Cerebellar nuclear complex (tissue), 1 donor: Measurements from ENCODE around the gene OR2T34.
"Not testable (repeated sequence)": the region's sequence is repeated elsewhere in the genome, so short reads cannot be mapped to it uniquely, and the experiment has no call there.

ENCODE experiments used
- DNase-seq, 2 experiments: peaks; one replicate each; lab custom pipeline; 2025; lab: John Stamatoyannopoulos, UW

Gene OR2T34

DNA sequence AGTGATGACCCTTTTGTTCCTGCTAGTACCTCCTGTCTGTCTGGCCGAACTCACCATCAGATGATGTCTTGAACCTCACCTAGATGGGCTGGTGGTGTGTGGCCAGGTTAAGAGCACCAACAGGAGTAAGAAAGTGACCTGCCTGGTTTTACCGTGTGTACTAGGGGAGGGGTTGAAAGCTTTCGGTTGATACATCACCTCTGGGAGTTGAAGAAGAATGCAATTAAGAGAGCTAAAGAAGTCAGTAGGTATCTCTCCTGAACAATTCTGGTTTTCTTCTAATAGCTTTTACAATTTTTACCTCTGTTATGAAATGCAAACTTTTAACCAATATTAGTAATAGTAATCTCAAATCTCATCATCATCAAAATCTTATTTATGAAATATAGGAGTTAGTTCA, 11.9 kb downstream of the OR2T34 start, which contains the start of gene OR2T29:
TSS of gene OR2T29 (minus strand) at position 101 of the 400 bp plus-strand sequence. CDS start 3,281 bp downstream, outside the sequence.
- not testable (repeated sequence) for DNase-seq

DNA sequence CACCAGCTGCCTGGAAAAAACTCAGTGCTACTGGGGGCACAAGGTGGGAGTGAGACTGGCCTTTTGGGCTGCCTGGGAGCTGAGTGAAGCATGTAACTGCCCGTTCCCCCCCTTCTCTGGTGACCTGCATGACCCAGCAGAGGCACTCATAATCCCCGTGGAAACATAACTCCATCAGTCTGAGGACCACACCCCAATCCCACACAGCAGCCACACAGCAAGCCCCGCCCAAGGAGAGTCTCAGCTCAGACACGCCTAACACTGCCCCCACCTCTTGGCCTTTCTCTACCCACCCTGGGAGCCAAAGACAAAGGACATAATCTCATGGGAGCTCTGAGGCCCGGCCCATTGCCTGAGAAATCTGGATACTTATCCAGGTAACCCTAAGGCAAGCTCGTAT, 23.5 kb downstream of the OR2T34 start:
- DNase-seq: not testable (repeated sequence)

DNA sequence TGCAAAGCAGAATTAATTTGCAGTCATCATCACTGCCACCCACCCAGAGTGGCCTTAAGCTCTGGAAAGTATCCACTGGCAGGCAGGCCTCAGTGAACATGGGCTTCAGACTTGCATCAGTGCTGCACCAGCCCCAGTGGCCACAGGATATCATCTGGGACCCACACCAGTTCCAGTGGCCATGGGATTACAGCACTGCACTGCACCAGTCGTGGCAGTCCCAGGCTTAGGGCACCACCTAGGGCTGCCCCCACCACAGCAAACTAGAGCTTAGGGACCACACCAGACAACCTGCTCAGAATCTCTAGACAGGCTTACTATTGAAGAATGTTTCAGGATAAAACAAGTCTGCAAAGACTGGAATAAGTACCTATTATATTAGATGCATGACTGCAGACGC, 27.2 kb downstream of the OR2T34 start:
- DNase-seq: not testable (repeated sequence)

DNA sequence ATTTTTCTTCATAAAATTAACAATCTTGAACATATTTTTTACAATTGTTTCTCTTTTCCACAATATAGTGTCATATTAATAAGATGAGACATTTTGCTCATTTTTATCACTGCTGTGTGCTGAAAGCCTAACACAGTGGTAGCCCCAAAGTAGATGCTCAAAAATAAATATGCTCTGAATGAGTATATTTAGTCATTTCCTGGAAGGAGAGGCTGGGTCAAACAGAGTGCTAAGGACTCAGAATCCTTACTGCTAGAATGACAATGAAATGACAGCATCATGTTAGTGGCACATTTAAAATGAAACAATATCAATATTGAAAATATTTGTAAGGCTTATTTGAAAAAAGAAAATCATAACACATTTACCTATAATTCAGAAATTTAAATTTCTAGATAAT, 37.1 kb downstream of the OR2T34 start:
- DNase-seq: not testable (repeated sequence)
